Mononuclear cell (primary cell): Measurements from ENCODE around the gene DCAF17. TPM values are rescaled to one million over a fixed set of nuclear protein-coding genes. Genes with fewer than 3 reads are reported as not detected.

Experiments used
- H3K27me3 ChIP-seq: 2 replicates; pipeline ENCODE4 v1.6.0; 2011; ENCODE audit warnings: low read length, control low read depth; ENCODE audit not compliant: insufficient read depth
- H3K4me1 ChIP-seq: 2 replicates; pipeline ENCODE4 v1.5.1; 2011; ENCODE audit warnings: mild to moderate bottlenecking, low read length, control low read depth; ENCODE audit not compliant: insufficient read depth
- H3K4me3 ChIP-seq: 2 replicates; pipeline ENCODE4 v1.5.1; 2011; ENCODE audit warnings: mild to moderate bottlenecking, low read length, moderate library complexity
- H3K9me3 ChIP-seq: 2 replicates; pipeline ENCODE4 v1.5.1; 2011; ENCODE audit warnings: low read depth, mild to moderate bottlenecking, control low read depth, low read length
- total RNA-seq: library from RNA; depleted of rRNA; stranded (reverse); fragments of >200 nt; gene quantifications from one replicate; pipeline ENCODE4 v1.2.3, GENCODE V29; 2012

DCAF17 gene
- total RNA-seq, 1 donor: 19.5 TPM

GRCh38 chr2:171505374-171505773, 71.3 kb downstream of the DCAF17 start:
- Histone ChIP-seq H3K4me1 (no peaks in the 10 kb centered on the region), H3K9me3 (no peaks in the 10 kb centered on the region), H3K4me3 (no peak overlapping the region), H3K27me3 (no peaks in the 10 kb centered on the region)

GRCh38 chr2:171509945-171510731, 76.1 kb downstream of the DCAF17 start:
- H3K4me1 ChIP-seq: peaks cover 13% of the 10 kb centered on the region
- H3K9me3 ChIP-seq: no peaks in the 10 kb centered on the region
- H3K27me3 ChIP-seq: no peaks in the 10 kb centered on the region
- H3K4me3 ChIP-seq: no peak overlapping the region

GRCh38 chr2:171512014-171512413, 78.0 kb downstream of the DCAF17 start:
- H3K9me3 ChIP-seq: no peaks in the 10 kb centered on the region
- H3K27me3 ChIP-seq: no peaks in the 10 kb centered on the region
- H3K4me3 ChIP-seq: no peak overlapping the region
- peaks cover 13% of the 10 kb centered on the region for H3K4me1 ChIP-seq

- Histone ChIP-seq H3K9me3 (no peaks in the 10 kb centered on the region), H3K27me3 (no peaks in the 10 kb centered on the region), H3K4me1 (peaks cover 13% of the 10 kb centered on the region), H3K4me3 (no peak overlapping the region)
These were observed 78.7 kb downstream of the DCAF17 start for GRCh38 chr2:171512683-171513195.

- no peaks in the 10 kb centered on the region for H3K9me3 ChIP-seq
- no peak overlapping the region for H3K4me3 ChIP-seq
- H3K4me1 ChIP-seq: peaks cover 13% of the 10 kb centered on the region
- no peaks in the 10 kb centered on the region for H3K27me3 ChIP-seq
These were observed 79.7 kb downstream of the DCAF17 start for GRCh38 chr2:171513719-171514160.

- Histone ChIP-seq H3K4me1 (peaks cover 13% of the 10 kb centered on the region), H3K4me3 (no peak overlapping the region), H3K9me3 (no peaks in the 10 kb centered on the region), H3K27me3 (no peaks in the 10 kb centered on the region)
These were observed 81.0 kb downstream of the DCAF17 start for GRCh38 chr2:171514908-171515582.

GRCh38 chr2:171515672-171516298, 81.8 kb downstream of the DCAF17 start:
- Histone ChIP-seq H3K27me3 (no peaks in the 10 kb centered on the region), H3K9me3 (no peaks in the 10 kb centered on the region), H3K4me3 (no peak overlapping the region), H3K4me1 (peaks cover 13% of the 10 kb centered on the region)

GRCh38 chr2:171516793-171517192, 82.8 kb downstream of the DCAF17 start:
- peaks cover 16% of the 10 kb centered on the region for H3K4me1 ChIP-seq
- no peaks in the 10 kb centered on the region for H3K9me3 ChIP-seq
- peaks cover 6% of the 10 kb centered on the region for H3K27me3 ChIP-seq
- no peak overlapping the region for H3K4me3 ChIP-seq

- H3K4me3 ChIP-seq: no peak overlapping the region
- peaks cover 30% of the 10 kb centered on the region for H3K4me1 ChIP-seq
- no peaks in the 10 kb centered on the region for H3K9me3 ChIP-seq
- H3K27me3 ChIP-seq: peaks cover 10% of the 10 kb centered on the region
These were observed 86.4 kb downstream of the DCAF17 start for GRCh38 chr2:171520471-171520870.

- Histone ChIP-seq H3K4me1 (peaks cover 30% of the 10 kb centered on the region), H3K27me3 (peaks cover 10% of the 10 kb centered on the region), H3K4me3 (peak overlapping the region; percentile 50), H3K9me3 (no peaks in the 10 kb centered on the region)
These were observed 87.5 kb downstream of the DCAF17 start for GRCh38 chr2:171521361-171522051.

GRCh38 chr2:171522052-171522787, 88.2 kb downstream of the DCAF17 start, which contains the start of gene CYBRD1:
Gene CYBRD1, plus strand, starts transcription at chr2:171522474. Its CDS starts 72 bp downstream, at chr2:171522546.
- Histone ChIP-seq H3K27me3 (peaks cover 10% of the 10 kb centered on the region), H3K4me3 (peak within 1 kb of the TSS; percentile 50), H3K9me3 (no peaks in the 10 kb centered on the region), H3K4me1 (peaks cover 30% of the 10 kb centered on the region)

GRCh38 chr2:171522788-171523087, 88.7 kb downstream of the DCAF17 start:
- Histone ChIP-seq H3K9me3 (no peaks in the 10 kb centered on the region), H3K4me1 (peaks cover 30% of the 10 kb centered on the region), H3K4me3 (peak overlapping the region; percentile 50), H3K27me3 (peaks cover 10% of the 10 kb centered on the region)

- H3K4me3 ChIP-seq: peak overlapping the region; percentile 50
- H3K9me3 ChIP-seq: no peaks in the 10 kb centered on the region
- H3K4me1 ChIP-seq: peaks cover 30% of the 10 kb centered on the region
- H3K27me3 ChIP-seq: peaks cover 10% of the 10 kb centered on the region
These were observed 89.3 kb downstream of the DCAF17 start for GRCh38 chr2:171523088-171524017.
